WTC11 (cell line): Measurements from ENCODE around the gene PI4KB.

Experiments used
- CTCF ChIP-seq: fragments of 200-600 bp; IDR thresholded peaks from 2 replicates; pipeline ENCODE4 v1.8.0; 2022; ENCODE audit warnings: antibody characterized with exemption
- E2F4 ChIP-seq: sonication (generic); formaldehyde crosslinking; IDR thresholded peaks from 2 replicates; pipeline ENCODE4 v1.8.1; 2022; ENCODE audit warnings: low read depth, mild to moderate bottlenecking, moderate library complexity, missing genetic modification reagents, borderline replicate concordance
- TF ChIP-seq, protein P1 (sequence below): sonication (generic); formaldehyde crosslinking; IDR thresholded peaks from 2 replicates; pipeline ENCODE4 v1.8.1; 2023; ENCODE audit warnings: mild to moderate bottlenecking, missing genetic modification reagents, moderate library complexity

DNA sequence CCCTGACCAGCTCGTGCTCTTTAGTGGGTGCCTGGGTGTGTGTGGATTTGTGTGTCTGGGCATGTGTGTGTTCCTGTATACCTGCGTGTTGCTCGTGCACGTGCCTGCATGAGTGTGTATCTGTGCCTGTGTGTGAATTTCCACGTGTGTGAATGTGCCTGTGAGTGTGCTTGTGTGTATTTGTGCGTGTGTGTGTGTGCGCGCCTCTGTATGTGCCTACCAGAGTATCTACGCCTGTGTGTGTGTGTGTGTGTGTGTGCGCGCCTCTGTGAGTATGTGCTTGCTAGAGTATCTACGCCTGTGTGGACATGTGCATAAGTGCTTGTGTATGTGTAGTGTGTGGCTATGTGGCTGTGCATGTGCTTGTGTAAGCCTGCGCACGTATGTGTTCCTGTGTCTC lies 46.0 kb upstream of the PI4KB start:
- TF ChIP-seq E2F4 (CRISPR knock-in tag) (no peak), CTCF (no peak)
- TF ChIP-seq, protein P1, sequence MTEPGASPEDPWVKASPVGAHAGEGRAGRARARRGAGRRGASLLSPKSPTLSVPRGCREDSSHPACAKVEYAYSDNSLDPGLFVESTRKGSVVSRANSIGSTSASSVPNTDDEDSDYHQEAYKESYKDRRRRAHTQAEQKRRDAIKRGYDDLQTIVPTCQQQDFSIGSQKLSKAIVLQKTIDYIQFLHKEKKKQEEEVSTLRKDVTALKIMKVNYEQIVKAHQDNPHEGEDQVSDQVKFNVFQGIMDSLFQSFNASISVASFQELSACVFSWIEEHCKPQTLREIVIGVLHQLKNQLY = no peak
